ENCODE data around the gene NR2E1. TPM values are rescaled to one million over a fixed set of nuclear protein-coding genes. Genes with fewer than 3 reads are reported as not detected.

NR2E1 gene
- polyA plus RNA-seq, 1 of the 3 experiments (the other 2 are of a cell fraction), result not detected

DNA sequence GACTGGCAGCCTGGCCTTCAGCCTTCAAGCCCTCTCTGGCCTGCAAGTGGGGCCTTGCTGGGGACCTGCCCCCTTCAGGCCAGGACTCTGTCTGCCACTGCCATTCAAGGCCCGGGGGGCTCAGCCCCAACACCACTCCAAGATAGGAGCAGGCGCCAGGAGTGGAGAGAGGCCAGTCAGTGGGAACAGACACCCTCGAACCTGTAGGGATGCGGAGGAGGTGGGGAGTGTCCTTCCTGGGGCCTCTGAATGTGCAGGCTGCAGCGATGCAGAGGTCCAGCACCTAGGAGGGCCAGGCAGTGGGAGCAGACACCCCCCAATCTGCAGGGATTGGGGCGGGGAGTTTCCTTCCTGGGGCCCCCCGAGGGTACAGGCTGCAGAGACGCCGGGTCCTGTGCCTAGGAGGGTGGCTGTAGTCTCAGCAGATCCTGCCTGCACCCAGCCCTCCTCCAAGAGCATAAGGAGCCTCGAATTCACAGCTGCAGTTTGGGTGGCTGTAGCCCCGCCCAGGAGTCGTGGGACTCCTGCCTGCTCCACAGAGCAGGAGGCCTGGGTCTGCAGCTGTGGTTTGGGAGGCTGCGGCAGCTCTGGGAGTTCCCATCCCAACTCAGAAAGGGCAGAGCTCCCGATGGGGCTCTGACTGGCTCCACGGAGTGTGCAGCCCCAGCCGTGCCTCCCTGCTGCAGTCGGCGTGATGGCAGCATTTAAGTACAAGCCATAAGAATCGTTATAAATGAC, 33.1 kb downstream of the NR2E1 start:
- Histone ChIP-seq H3K9me2 (no peaks in the 10 kb centered on the region), H3K4me2 (no peak overlapping the region), H4K20me1 (ENCODE audit: insufficient read depth) (no peaks in the 10 kb centered on the region), H3K79me2 (ENCODE audit: insufficient read depth) (no peaks in the 10 kb centered on the region), H2AFZ (ENCODE audit: low read depth) (no peak overlapping the region), H3K9ac (no peak overlapping the region), H3K36me3 (replicated peaks in 1 of 2; ENCODE audit: control insufficient read depth in 1 of 2, insufficient read depth in 2 of 2, low read length in 1 of 2) (no peaks in the 10 kb centered on the region), H3F3A (replicated peaks; ENCODE audit: insufficient read depth) (no peaks in the 10 kb centered on the region), H3K27me3 (ENCODE audit: insufficient read depth) (no peaks in the 10 kb centered on the region), H3K9me3 (no peaks in the 10 kb centered on the region), H3K4me1 (ENCODE audit: control insufficient read depth in 1 of 2, insufficient read depth in 2 of 2, low read depth in 1 of 2, low read length in 1 of 2) (no peaks in the 10 kb centered on the region), H3K27ac (ENCODE audit: low read depth in 2 of 2, low read length in 1 of 2) (no peak overlapping the region), H3K4me3 (ENCODE audit: low read depth in 2 of 2, low read length in 1 of 2) (no peak overlapping the region)
- POLR2A ChIA-PET, result no interaction called here
- CTCF ChIA-PET, result no interaction called here
- TF ChIP-seq GATA2 (CRISPR knock-in tag; IDR thresholded peaks at IDR 0.05) (no peak), NFIC (IDR thresholded peaks at IDR 0.05; ENCODE audit: borderline replicate concordance) (no peak), FOXJ3 (CRISPR knock-in tag; IDR thresholded peaks at IDR 0.05) (no peak), RCOR1 (IDR thresholded peaks at IDR 0.05; ENCODE audit: low read length) (no peak), ELF1 (IDR thresholded peaks at IDR 0.05) (no peak), NRF1 (IDR thresholded peaks at IDR 0.05; ENCODE audit: low read depth, low read length) (no peak), EP300 (IDR thresholded peaks at IDR 0.05; ENCODE audit: borderline replicate concordance in 1 of 2, low read depth in 1 of 2, low read length in 1 of 2) (no peak), MEF2A (IDR thresholded peaks at IDR 0.05; ENCODE audit: borderline replicate concordance, low read depth) (no peak), YY1 (IDR thresholded peaks at IDR 0.05; ENCODE audit: low read depth) (no peak), SMC3 (IDR thresholded peaks at IDR 0.05; ENCODE audit: low read depth, low read length) (no peak)
- TF ChIP-seq, protein P1, sequence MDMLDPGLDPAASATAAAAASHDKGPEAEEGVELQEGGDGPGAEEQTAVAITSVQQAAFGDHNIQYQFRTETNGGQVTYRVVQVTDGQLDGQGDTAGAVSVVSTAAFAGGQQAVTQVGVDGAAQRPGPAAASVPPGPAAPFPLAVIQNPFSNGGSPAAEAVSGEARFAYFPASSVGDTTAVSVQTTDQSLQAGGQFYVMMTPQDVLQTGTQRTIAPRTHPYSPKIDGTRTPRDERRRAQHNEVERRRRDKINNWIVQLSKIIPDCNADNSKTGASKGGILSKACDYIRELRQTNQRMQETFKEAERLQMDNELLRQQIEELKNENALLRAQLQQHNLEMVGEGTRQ (IDR thresholded peaks at IDR 0.05; ENCODE audit: borderline replicate concordance, low read depth, low read length), result no peak
- TF ChIP-seq, protein P2, sequence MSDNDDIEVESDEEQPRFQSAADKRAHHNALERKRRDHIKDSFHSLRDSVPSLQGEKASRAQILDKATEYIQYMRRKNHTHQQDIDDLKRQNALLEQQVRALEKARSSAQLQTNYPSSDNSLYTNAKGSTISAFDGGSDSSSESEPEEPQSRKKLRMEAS (IDR thresholded peaks at IDR 0.05; ENCODE audit: low read depth), result no peak
- TF ChIP-seq, protein P3, sequence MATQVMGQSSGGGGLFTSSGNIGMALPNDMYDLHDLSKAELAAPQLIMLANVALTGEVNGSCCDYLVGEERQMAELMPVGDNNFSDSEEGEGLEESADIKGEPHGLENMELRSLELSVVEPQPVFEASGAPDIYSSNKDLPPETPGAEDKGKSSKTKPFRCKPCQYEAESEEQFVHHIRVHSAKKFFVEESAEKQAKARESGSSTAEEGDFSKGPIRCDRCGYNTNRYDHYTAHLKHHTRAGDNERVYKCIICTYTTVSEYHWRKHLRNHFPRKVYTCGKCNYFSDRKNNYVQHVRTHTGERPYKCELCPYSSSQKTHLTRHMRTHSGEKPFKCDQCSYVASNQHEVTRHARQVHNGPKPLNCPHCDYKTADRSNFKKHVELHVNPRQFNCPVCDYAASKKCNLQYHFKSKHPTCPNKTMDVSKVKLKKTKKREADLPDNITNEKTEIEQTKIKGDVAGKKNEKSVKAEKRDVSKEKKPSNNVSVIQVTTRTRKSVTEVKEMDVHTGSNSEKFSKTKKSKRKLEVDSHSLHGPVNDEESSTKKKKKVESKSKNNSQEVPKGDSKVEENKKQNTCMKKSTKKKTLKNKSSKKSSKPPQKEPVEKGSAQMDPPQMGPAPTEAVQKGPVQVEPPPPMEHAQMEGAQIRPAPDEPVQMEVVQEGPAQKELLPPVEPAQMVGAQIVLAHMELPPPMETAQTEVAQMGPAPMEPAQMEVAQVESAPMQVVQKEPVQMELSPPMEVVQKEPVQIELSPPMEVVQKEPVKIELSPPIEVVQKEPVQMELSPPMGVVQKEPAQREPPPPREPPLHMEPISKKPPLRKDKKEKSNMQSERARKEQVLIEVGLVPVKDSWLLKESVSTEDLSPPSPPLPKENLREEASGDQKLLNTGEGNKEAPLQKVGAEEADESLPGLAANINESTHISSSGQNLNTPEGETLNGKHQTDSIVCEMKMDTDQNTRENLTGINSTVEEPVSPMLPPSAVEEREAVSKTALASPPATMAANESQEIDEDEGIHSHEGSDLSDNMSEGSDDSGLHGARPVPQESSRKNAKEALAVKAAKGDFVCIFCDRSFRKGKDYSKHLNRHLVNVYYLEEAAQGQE (IDR thresholded peaks at IDR 0.05; ENCODE audit: low read depth, low read length), result no peak
- no peak for DNase-seq
- WGBS (ENCODE audit: low lambda C conversion rate), result 81% methylated on average over 11 of the region's 19 CpGs

DNA sequence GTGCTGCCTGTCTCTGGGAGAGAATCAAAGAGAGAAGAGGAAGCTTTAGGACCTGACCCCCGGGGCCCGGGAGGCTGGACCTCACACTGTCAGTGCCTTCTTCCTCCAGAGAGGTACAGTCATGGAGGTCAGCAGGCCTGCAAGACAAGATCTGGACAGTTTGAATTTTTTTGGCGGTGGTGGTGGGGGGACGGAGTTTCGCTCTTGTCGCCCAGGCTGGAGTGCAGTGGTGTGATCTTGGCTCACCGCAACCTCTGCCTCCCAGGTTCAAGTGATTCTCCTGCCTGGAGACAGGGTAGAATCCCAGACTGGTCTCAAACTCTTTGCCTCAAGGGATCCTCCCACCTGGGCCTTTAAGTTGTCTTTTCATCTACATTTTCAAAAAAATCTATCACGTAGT, 34.4 kb downstream of the NR2E1 start:
- DNase-seq, result no peak
- CTCF ChIA-PET, result no interaction called here
- TF ChIP-seq, protein P4, sequence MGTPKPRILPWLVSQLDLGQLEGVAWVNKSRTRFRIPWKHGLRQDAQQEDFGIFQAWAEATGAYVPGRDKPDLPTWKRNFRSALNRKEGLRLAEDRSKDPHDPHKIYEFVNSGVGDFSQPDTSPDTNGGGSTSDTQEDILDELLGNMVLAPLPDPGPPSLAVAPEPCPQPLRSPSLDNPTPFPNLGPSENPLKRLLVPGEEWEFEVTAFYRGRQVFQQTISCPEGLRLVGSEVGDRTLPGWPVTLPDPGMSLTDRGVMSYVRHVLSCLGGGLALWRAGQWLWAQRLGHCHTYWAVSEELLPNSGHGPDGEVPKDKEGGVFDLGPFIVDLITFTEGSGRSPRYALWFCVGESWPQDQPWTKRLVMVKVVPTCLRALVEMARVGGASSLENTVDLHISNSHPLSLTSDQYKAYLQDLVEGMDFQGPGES (IDR thresholded peaks at IDR 0.05; ENCODE audit: low read depth, low read length), result no peak
- TF ChIP-seq MXI1 (IDR thresholded peaks at IDR 0.05; ENCODE audit: low read depth, low read length) (no peak), SMC3 (IDR thresholded peaks at IDR 0.05; ENCODE audit: low read depth, low read length) (no peak), TAF1 (IDR thresholded peaks at IDR 0.05; ENCODE audit: borderline replicate concordance, low read depth, low read length) (no peak), POLR2AphosphoS5 (IDR thresholded peaks at IDR 0.05; ENCODE audit: low read depth, low read length) (no peak)
- TF ChIP-seq, protein P5, sequence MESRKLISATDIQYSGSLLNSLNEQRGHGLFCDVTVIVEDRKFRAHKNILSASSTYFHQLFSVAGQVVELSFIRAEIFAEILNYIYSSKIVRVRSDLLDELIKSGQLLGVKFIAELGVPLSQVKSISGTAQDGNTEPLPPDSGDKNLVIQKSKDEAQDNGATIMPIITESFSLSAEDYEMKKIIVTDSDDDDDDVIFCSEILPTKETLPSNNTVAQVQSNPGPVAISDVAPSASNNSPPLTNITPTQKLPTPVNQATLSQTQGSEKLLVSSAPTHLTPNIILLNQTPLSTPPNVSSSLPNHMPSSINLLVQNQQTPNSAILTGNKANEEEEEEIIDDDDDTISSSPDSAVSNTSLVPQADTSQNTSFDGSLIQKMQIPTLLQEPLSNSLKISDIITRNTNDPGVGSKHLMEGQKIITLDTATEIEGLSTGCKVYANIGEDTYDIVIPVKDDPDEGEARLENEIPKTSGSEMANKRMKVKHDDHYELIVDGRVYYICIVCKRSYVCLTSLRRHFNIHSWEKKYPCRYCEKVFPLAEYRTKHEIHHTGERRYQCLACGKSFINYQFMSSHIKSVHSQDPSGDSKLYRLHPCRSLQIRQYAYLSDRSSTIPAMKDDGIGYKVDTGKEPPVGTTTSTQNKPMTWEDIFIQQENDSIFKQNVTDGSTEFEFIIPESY (IDR thresholded peaks at IDR 0.05; ENCODE audit: borderline replicate concordance, low read depth), result no peak
- TF ChIP-seq, protein P6, sequence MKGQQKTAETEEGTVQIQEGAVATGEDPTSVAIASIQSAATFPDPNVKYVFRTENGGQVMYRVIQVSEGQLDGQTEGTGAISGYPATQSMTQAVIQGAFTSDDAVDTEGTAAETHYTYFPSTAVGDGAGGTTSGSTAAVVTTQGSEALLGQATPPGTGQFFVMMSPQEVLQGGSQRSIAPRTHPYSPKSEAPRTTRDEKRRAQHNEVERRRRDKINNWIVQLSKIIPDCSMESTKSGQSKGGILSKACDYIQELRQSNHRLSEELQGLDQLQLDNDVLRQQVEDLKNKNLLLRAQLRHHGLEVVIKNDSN (IDR thresholded peaks at IDR 0.05; ENCODE audit: borderline replicate concordance, low read depth), result no peak

More for the DNA sequence above, 34.4 kb downstream of the NR2E1 start:
- H3K4me2 ChIP-seq, result no peak overlapping the region
- H3K4me1 ChIP-seq (ENCODE audit: control insufficient read depth in 1 of 2, insufficient read depth in 2 of 2, low read depth in 1 of 2, low read length in 1 of 2), result no peaks in the 10 kb centered on the region
- POLR2A ChIA-PET, result no interaction called here
- H3K36me3 ChIP-seq (replicated peaks in 1 of 2; ENCODE audit: control insufficient read depth in 1 of 2, insufficient read depth in 2 of 2, low read length in 1 of 2), result no peaks in the 10 kb centered on the region
- H3F3A ChIP-seq (replicated peaks; ENCODE audit: insufficient read depth), result no peaks in the 10 kb centered on the region
- H3K27ac ChIP-seq (ENCODE audit: low read depth in 2 of 2, low read length in 1 of 2), result no peak overlapping the region
- H3K9ac ChIP-seq, result no peak overlapping the region
- no peak overlapping the region for H3K4me3 ChIP-seq (ENCODE audit: low read depth in 2 of 2, low read length in 1 of 2)
- 99% methylated on average over 8 of the region's 8 CpGs for WGBS (ENCODE audit: low lambda C conversion rate)
- H3K27me3 ChIP-seq (ENCODE audit: insufficient read depth), result no peaks in the 10 kb centered on the region
- no peaks in the 10 kb centered on the region for H3K79me2 ChIP-seq (ENCODE audit: insufficient read depth)
- H4K20me1 ChIP-seq (ENCODE audit: insufficient read depth), result no peaks in the 10 kb centered on the region
- no peak overlapping the region for H2AFZ ChIP-seq (ENCODE audit: low read depth)
- no peaks in the 10 kb centered on the region for H3K9me3 ChIP-seq
- no peaks in the 10 kb centered on the region for H3K9me2 ChIP-seq
